GM21515 (cell line): ENCODE measurements around the gene EMC10.

Experiments
- ATAC-seq: cut with Tn5 transposase; IDR thresholded peaks from one replicate; pipeline ENCODE4 v1.9.1; 2021; ENCODE audit not compliant: unreplicated experiment

Gene EMC10

GRCh38 chr19:50495020-50495531 lies 18.8 kb downstream of the EMC10 start:
- ATAC-seq, result no peak

GRCh38 chr19:50496189-50497021 lies 20.1 kb downstream of the EMC10 start:
- no peak for ATAC-seq

- no peak for ATAC-seq
Observed at GRCh38 chr19:50497022-50497405, 20.7 kb downstream of the EMC10 start.

GRCh38 chr19:50498219-50499056 lies 22.1 kb downstream of the EMC10 start:
- ATAC-seq, result no peak

GRCh38 chr19:50500060-50500752 lies 23.9 kb downstream of the EMC10 start:
- no peak for ATAC-seq

- no peak for ATAC-seq
Observed at GRCh38 chr19:50500753-50501151, 24.4 kb downstream of the EMC10 start.

GRCh38 chr19:50501186-50501567 lies 24.9 kb downstream of the EMC10 start:
- no peak for ATAC-seq

GRCh38 chr19:50501568-50502475 lies 25.5 kb downstream of the EMC10 start:
- no peak for ATAC-seq

GRCh38 chr19:50505856-50506611 lies 29.7 kb downstream of the EMC10 start:
- ATAC-seq, result no peak

GRCh38 chr19:50506700-50507099 lies 30.4 kb downstream of the EMC10 start:
- ATAC-seq, result no peak

- ATAC-seq, result no peak
Observed at GRCh38 chr19:50507376-50507775, 31.1 kb downstream of the EMC10 start.

GRCh38 chr19:50508843-50509190 lies 32.5 kb downstream of the EMC10 start:
- no peak for ATAC-seq

- ATAC-seq, result no peak
Observed at GRCh38 chr19:50509366-50509765, 33.1 kb downstream of the EMC10 start.

- ATAC-seq, result no peak
Observed at GRCh38 chr19:50510121-50510670, 33.9 kb downstream of the EMC10 start.

GRCh38 chr19:50510700-50511068 lies 34.4 kb downstream of the EMC10 start:
- ATAC-seq, result no peak

GRCh38 chr19:50511069-50511822 lies 34.9 kb downstream of the EMC10 start, which contains the start of gene JOSD2:
Gene JOSD2 (minus strand): TSS chr19:50511191. CDS start chr19:50510431, 760 bp downstream.
- peak; percentile 83 for ATAC-seq

- ATAC-seq, result no peak
Observed at GRCh38 chr19:50512112-50512998, 36.0 kb downstream of the EMC10 start.
